A673 (cell line): ENCODE data around the gene SRSF12. TPM values are rescaled to one million over a fixed set of nuclear protein-coding genes. Genes with fewer than 3 reads are reported as not detected.
A peak's percentile ranks its signal among the peaks of the same experiment; 100 is the strongest.

Experiments used
- BruUV-seq: library from RNA; stranded (reverse); fragments of 400-500 nt; replicated peaks from 2 replicates; lab custom pipeline; 2021; lab: Mats Ljungman, UMichigan
- CTCF ChIA-PET: fragments of 300-600 bp; sonication (Branson Sonifier 250); formaldehyde crosslinking; loops from one replicate; lab custom pipeline; 2022; ENCODE audit warnings: antibody characterized with exemption; lab: Charles Lee
- POLR2A ChIA-PET: fragments of 300-600 bp; sonication (Branson Sonifier 250); formaldehyde crosslinking; loops from one replicate; lab custom pipeline; 2022; ENCODE audit warnings: antibody characterized with exemption; ENCODE audit not compliant: low non-redundant PET; lab: Charles Lee
- DNase-seq: peaks from one replicate; pipeline ENCODE4 v3.0.0-alpha.2; 2015; ENCODE audit warnings: low spot score
- H3K27ac ChIP-seq: fragments of 200-600 bp; sonication (generic); 2 replicates; pipeline ENCODE4 v1.5.1; 2016; ENCODE audit warnings: mixed run types, low read depth, mild to moderate bottlenecking, mixed read lengths, antibody characterized with exemption, low read length; ENCODE audit not compliant: poor library complexity, severe bottlenecking
- H3K27me3 ChIP-seq: fragments of 200-600 bp; sonication (generic); replicated peaks from 2 replicates; pipeline ENCODE4 v1.6.1; 2017; ENCODE audit warnings: mixed run types, low read depth, mild to moderate bottlenecking, mixed read lengths, antibody characterized with exemption, low read length; ENCODE audit not compliant: insufficient read depth, poor library complexity
- H3K36me3 ChIP-seq: fragments of 200-600 bp; sonication (generic); 2 replicates; pipeline ENCODE4 v1.6.1; 2016; ENCODE audit warnings: mixed run types, mild to moderate bottlenecking, mixed read lengths, antibody characterized with exemption, low read length; ENCODE audit not compliant: insufficient read depth, poor library complexity, severe bottlenecking
- H3K4me1 ChIP-seq: fragments of 200-600 bp; sonication (generic); 2 replicates; pipeline ENCODE4 v1.6.1; 2017; ENCODE audit warnings: mixed run types, mild to moderate bottlenecking, mixed read lengths, antibody characterized with exemption, low read length; ENCODE audit not compliant: insufficient read depth, poor library complexity, severe bottlenecking
- H3K4me3 ChIP-seq: fragments of 200-600 bp; sonication (generic); 2 replicates; pipeline ENCODE4 v1.5.1; 2016; ENCODE audit warnings: low read depth, mixed run types, mild to moderate bottlenecking, mixed read lengths, low read length; ENCODE audit not compliant: poor library complexity, severe bottlenecking
- H3K9me3 ChIP-seq: fragments of 200-600 bp; sonication (generic); 2 replicates; pipeline ENCODE4 v1.6.1; 2016; ENCODE audit warnings: mixed run types, low read depth, mild to moderate bottlenecking, mixed read lengths, antibody characterized with exemption, low read length; ENCODE audit not compliant: poor library complexity, severe bottlenecking
- CTCF ChIP-seq: fragments of 300-800, 200-600 bp; sonication (generic); conservative IDR thresholded peaks from 2 replicates; pipeline ENCODE4 v1.5.1; 2017; ENCODE audit warnings: low read depth, mild to moderate bottlenecking, antibody characterized with exemption, low read length, moderate library complexity, mixed read lengths
- EZH2 ChIP-seq: fragments of 200-600 bp; sonication (generic); IDR thresholded peaks from 2 replicates; pipeline ENCODE4 v1.6.1; 2017; ENCODE audit warnings: borderline replicate concordance, low read depth, mild to moderate bottlenecking, mixed read lengths, antibody characterized with exemption, low read length; ENCODE audit not compliant: poor library complexity, severe bottlenecking
- intact Hi-C: fragments of 100-400 bp; cut with micrococcal nuclease; formaldehyde crosslinking; loops from one replicate; pipeline ENCODE4 v1.10.0; 2022; ENCODE audit not compliant: unreplicated experiment
- total RNA-seq: library from RNA; stranded (reverse); gene quantifications from 2 replicates; pipeline ENCODE4 v1.2.3, GENCODE V29; 2021

The SRSF12 gene
- total RNA-seq, 1 experiment from 2014 or later, result 14.3 TPM

GRCh38 chr6:89080281-89081128, 37.4 kb downstream of the SRSF12 start, which contains the start of gene PNRC1:
Gene PNRC1, plus strand, starts transcription at chr6:89080751. Its CDS starts 144 bp downstream, at chr6:89080895.
- Histone ChIP-seq H3K9me3 (no peaks in the 10 kb centered on the region), H3K4me3 (peak within 1 kb of the TSS; percentile 96), H3K27me3 (no peaks in the 10 kb centered on the region), H3K4me1 (peaks cover 12% of the 10 kb centered on the region), H3K27ac (peak within 1 kb of the TSS; percentile 95), H3K36me3 (peaks cover 21% of the 10 kb centered on the region)
- TSS peak; percentile 13 for BruUV-seq
- CTCF ChIA-PET, result interaction anchor here (0.7 to 2.0 kb wide), 4 partner anchors 37 to 117 kb away, joined by 3 to 11 read pairs (median 6); partner anchors contain the start of gene RNGTT
- TF ChIP-seq CTCF, result no peak
- no peak for TF ChIP-seq EZH2
- POLR2A ChIA-PET, result interaction anchor here (0.5 to 1.0 kb wide), 7 partner anchors 9 to 1759 kb away, joined by 3 to 17 read pairs (median 4); no protein-coding TSS in a partner anchor
- DNase-seq, result peak; percentile 99
- intact Hi-C loops, result loop anchor here (2.0 to 5.0 kb wide), 3 partner anchors 43 to 162 kb away; no protein-coding TSS in a partner anchor

GRCh38 chr6:89079511-89080234, 38.2 kb downstream of the SRSF12 start:
- Histone ChIP-seq H3K27me3 (no peaks in the 10 kb centered on the region), H3K36me3 (peaks cover 13% of the 10 kb centered on the region), H3K27ac (peak overlapping the region; percentile 81), H3K9me3 (no peaks in the 10 kb centered on the region), H3K4me1 (peaks cover 12% of the 10 kb centered on the region), H3K4me3 (peak overlapping the region; percentile 96)
- peak; percentile 64 for DNase-seq
- ChIA-PET POLR2A (interaction anchor here (0.6 to 1.0 kb wide), 2 partner anchors 32 to 44 kb away, joined by 3 to 4 read pairs; no protein-coding TSS in a partner anchor), CTCF (interaction anchor here (0.6 to 2.0 kb wide), 4 partner anchors 13 to 97 kb away, joined by 3 to 11 read pairs (median 4); no protein-coding TSS in a partner anchor)
- BruUV-seq, result TSS peak; percentile 94
- intact Hi-C loops, result loop anchor here (2.0 to 5.0 kb wide), 3 partner anchors 42 to 163 kb away; no protein-coding TSS in a partner anchor
- TF ChIP-seq EZH2, result no peak
- TF ChIP-seq CTCF, result no peak

- TF ChIP-seq EZH2, result no peak
- TF ChIP-seq CTCF, result no peak
- H3K4me1 ChIP-seq, result no peaks in the 10 kb centered on the region
- POLR2A ChIA-PET, result interaction anchor here (0.7 kb wide), 1 partner anchor 40 kb away, joined by 6 read pairs; no protein-coding TSS in a partner anchor
- BruUV-seq, result no TSS peak
- DNase-seq, result no peak
- CTCF ChIA-PET, result no interaction called here
- no peak overlapping the region for H3K27ac ChIP-seq
- H3K27me3 ChIP-seq, result no peaks in the 10 kb centered on the region
- H3K4me3 ChIP-seq, result no peak overlapping the region
- intact Hi-C loops, result no loop called here
- H3K9me3 ChIP-seq, result no peaks in the 10 kb centered on the region
- H3K36me3 ChIP-seq, result no peaks in the 10 kb centered on the region
These were observed 44.0 kb downstream of the SRSF12 start for GRCh38 chr6:89073840-89074239.
